Measurements from ENCODE around the gene CCDC3. TPM values are rescaled to one million over a fixed set of nuclear protein-coding genes. Genes with fewer than 3 reads are reported as not detected.

CCDC3 gene
- total RNA-seq, 2 donors from 2014 or later: 1.5 to 5.0 TPM

- H3K36me3 Mint-ChIP-seq (ENCODE audit: insufficient read depth in 2 of 2): peaks cover 0 to 2% of the 10 kb centered on the region in 2 donors
- ATAC-seq (replicated peaks in 1 of 2) (no peak), DNase-seq (no peak)
- peaks cover 0 to 4% of the 10 kb centered on the region in 2 donors for H3K9me3 Mint-ChIP-seq
- no peak overlapping the region for H3K4me3 Mint-ChIP-seq
- H3K27ac Mint-ChIP-seq: no peak overlapping the region
- no peaks in the 10 kb centered on the region for H3K4me1 Mint-ChIP-seq (ENCODE audit: low read depth)
- peaks cover 39% of the 10 kb centered on the region for H3K27me3 Mint-ChIP-seq (ENCODE audit: low read depth)
These were observed 93.9 kb downstream of the CCDC3 start for GRCh38 chr10:12907656-12908055.

DNA sequence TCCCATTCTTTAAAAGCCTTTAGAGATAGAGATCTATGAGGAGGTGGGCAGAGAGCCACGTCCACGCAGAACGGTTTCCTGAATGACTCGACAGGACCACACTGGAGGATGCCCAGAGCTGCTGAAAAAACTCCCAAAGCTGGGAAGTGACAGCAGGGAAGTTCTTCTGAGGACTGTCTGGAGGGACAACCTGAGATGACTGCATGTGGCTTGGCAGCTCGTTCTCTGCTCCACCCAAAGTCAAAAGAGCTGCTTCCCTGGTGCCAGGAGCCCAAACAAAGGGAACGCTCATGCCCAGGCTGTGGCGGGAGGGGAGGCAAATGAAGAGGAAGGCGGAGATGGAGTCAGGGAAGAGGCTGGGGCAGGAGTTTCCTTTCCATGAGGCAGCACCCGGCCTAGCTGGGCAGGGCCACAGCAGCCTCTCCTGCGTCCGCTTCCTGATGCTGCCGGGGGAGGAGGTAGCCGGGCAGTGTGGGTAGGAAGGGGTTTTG lies 95.4 kb downstream of the CCDC3 start:
- Mint-ChIP-seq H3K4me3 (no peak overlapping the region), H3K9me3 (no peaks in the 10 kb centered on the region), H3K36me3 (ENCODE audit: insufficient read depth in 2 of 2) (no peaks in the 10 kb centered on the region), H3K27ac (no peak overlapping the region), H3K27me3 (ENCODE audit: low read depth) (peaks cover 41% of the 10 kb centered on the region), H3K4me1 (ENCODE audit: low read depth) (no peaks in the 10 kb centered on the region)
- DNase-seq: no peak
- no peak for ATAC-seq (replicated peaks in 1 of 2)

DNA sequence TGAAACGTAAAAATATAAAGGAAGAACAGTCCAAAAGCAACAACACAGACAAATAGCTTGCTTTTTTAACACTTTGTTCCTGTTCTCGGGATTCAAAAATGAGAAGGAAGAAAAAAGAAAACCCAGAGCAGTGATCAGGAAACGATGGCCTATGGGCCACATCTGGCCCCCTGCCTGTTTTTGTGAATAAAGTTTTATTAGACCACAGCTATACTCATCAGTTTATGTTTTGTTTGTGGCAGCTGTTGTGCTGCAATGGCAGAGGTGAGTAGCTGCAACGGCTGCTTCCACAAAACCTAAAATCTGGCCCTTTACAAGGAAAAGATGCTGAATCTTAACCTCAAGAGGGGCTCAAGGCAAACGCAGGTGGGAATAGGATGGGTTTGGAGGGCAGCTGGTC lies 96.4 kb downstream of the CCDC3 start:
- H3K36me3 Mint-ChIP-seq (ENCODE audit: insufficient read depth in 2 of 2): no peaks in the 10 kb centered on the region
- DNase-seq (no peak), ATAC-seq (replicated peaks in 1 of 2) (no peak)
- no peaks in the 10 kb centered on the region for H3K4me1 Mint-ChIP-seq (ENCODE audit: low read depth)
- H3K27me3 Mint-ChIP-seq (ENCODE audit: low read depth): peaks cover 36% of the 10 kb centered on the region
- no peaks in the 10 kb centered on the region for H3K9me3 Mint-ChIP-seq
- no peak overlapping the region for H3K4me3 Mint-ChIP-seq
- H3K27ac Mint-ChIP-seq: peak overlapping the region; percentile 43

- Mint-ChIP-seq H3K36me3 (ENCODE audit: insufficient read depth in 2 of 2) (no peaks in the 10 kb centered on the region), H3K9me3 (no peaks in the 10 kb centered on the region), H3K27ac (no peak overlapping the region), H3K4me3 (no peak overlapping the region), H3K4me1 (ENCODE audit: low read depth) (no peaks in the 10 kb centered on the region), H3K27me3 (ENCODE audit: low read depth) (peaks cover 39% of the 10 kb centered on the region)
- ATAC-seq (replicated peaks in 1 of 2) (no peak), DNase-seq (no peak)
These were observed 98.6 kb downstream of the CCDC3 start for GRCh38 chr10:12902851-12903358.

GRCh38 chr10:12902135-12902572 lies 99.4 kb downstream of the CCDC3 start:
- peak; percentile 57 to 63 for DNase-seq
- H3K4me3 Mint-ChIP-seq: no peak overlapping the region
- H3K4me1 Mint-ChIP-seq (ENCODE audit: low read depth): no peaks in the 10 kb centered on the region
- peak overlapping the region; percentile 40 for H3K27ac Mint-ChIP-seq
- H3K27me3 Mint-ChIP-seq (ENCODE audit: low read depth): peaks cover 35% of the 10 kb centered on the region
- no peaks in the 10 kb centered on the region for H3K9me3 Mint-ChIP-seq
- no peaks in the 10 kb centered on the region for H3K36me3 Mint-ChIP-seq (ENCODE audit: insufficient read depth in 2 of 2)
- ATAC-seq (replicated peaks in 1 of 2): peak in 1 of 2 donors; percentile 28

- H3K27ac Mint-ChIP-seq: no peak overlapping the region
- H3K4me1 Mint-ChIP-seq (ENCODE audit: low read depth): no peaks in the 10 kb centered on the region
- no peak overlapping the region for H3K4me3 Mint-ChIP-seq
- no peak for ATAC-seq (replicated peaks in 1 of 2)
- peaks cover 0 to 2% of the 10 kb centered on the region in 2 donors for H3K36me3 Mint-ChIP-seq (ENCODE audit: insufficient read depth in 2 of 2)
- H3K9me3 Mint-ChIP-seq: no peaks in the 10 kb centered on the region
- H3K27me3 Mint-ChIP-seq (ENCODE audit: low read depth): peaks cover 29% of the 10 kb centered on the region
- DNase-seq: no peak
These were observed 102.0 kb downstream of the CCDC3 start for GRCh38 chr10:12899546-12899945.

GRCh38 chr10:12898271-12898670 lies 103.2 kb downstream of the CCDC3 start:
- DNase-seq: no peak
- no peak overlapping the region for H3K27ac Mint-ChIP-seq

DNA sequence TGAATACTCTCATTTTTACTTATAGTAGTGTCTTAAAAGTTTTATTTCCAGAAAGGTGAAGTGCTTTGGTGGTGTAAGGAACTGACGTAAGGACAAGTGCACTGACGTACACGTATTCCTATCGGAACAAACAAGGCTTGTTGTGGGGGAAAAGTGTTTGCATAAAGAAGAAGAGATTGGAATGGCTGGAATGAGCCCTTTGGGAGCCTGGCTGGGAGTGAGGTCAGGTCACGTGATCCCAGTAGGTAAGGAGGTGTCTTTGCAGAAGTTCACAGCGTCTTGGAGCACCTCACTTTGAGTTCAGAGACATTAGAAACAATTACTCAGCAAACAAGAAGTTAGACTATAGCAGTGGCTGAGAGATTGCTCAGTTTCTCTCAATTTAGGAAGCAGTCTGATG lies 104.2 kb downstream of the CCDC3 start:
- Mint-ChIP-seq H3K4me3 (no peak overlapping the region), H3K4me1 (ENCODE audit: low read depth) (no peaks in the 10 kb centered on the region), H3K27me3 (ENCODE audit: low read depth) (peaks cover 41% of the 10 kb centered on the region), H3K36me3 (ENCODE audit: insufficient read depth in 2 of 2) (peaks cover 4 to 9% of the 10 kb centered on the region in 2 donors), H3K27ac (no peak overlapping the region), H3K9me3 (peaks cover 6 to 7% of the 10 kb centered on the region in 2 donors)
- no peak for ATAC-seq (replicated peaks in 1 of 2)
- DNase-seq: no peak

More at GRCh38 chr10:12898271-12898670, 103.2 kb downstream of the CCDC3 start:
- Mint-ChIP-seq H3K4me1 (ENCODE audit: low read depth) (no peaks in the 10 kb centered on the region), H3K9me3 (peaks cover 3 to 5% of the 10 kb centered on the region in 2 donors), H3K27me3 (ENCODE audit: low read depth) (peaks cover 39% of the 10 kb centered on the region), H3K4me3 (no peak overlapping the region), H3K36me3 (ENCODE audit: insufficient read depth in 2 of 2) (peaks cover 4% of the 10 kb centered on the region in 2 donors)
- no peak for ATAC-seq (replicated peaks in 1 of 2)

GRCh38 chr10:12896251-12896650 lies 105.3 kb downstream of the CCDC3 start:
- ATAC-seq (replicated peaks in 1 of 2): no peak
- H3K9me3 Mint-ChIP-seq: peaks cover 7 to 8% of the 10 kb centered on the region in 2 donors
- H3K27me3 Mint-ChIP-seq (ENCODE audit: low read depth): peaks cover 34% of the 10 kb centered on the region
- H3K36me3 Mint-ChIP-seq (ENCODE audit: insufficient read depth in 2 of 2): peaks cover 4 to 9% of the 10 kb centered on the region in 2 donors
- no peaks in the 10 kb centered on the region for H3K4me1 Mint-ChIP-seq (ENCODE audit: low read depth)
- no peak overlapping the region for H3K27ac Mint-ChIP-seq
- no peak overlapping the region for H3K4me3 Mint-ChIP-seq
- no peak for DNase-seq

- Mint-ChIP-seq H3K4me3 (no peak overlapping the region), H3K4me1 (ENCODE audit: low read depth) (no peaks in the 10 kb centered on the region), H3K27ac (no peak overlapping the region), H3K36me3 (ENCODE audit: insufficient read depth in 2 of 2) (peaks cover 4 to 9% of the 10 kb centered on the region in 2 donors), H3K27me3 (ENCODE audit: low read depth) (peaks cover 26% of the 10 kb centered on the region), H3K9me3 (peaks cover 7 to 8% of the 10 kb centered on the region in 2 donors)
- no peak for DNase-seq
- no peak for ATAC-seq (replicated peaks in 1 of 2)
These were observed 108.6 kb downstream of the CCDC3 start for GRCh38 chr10:12892924-12893323.

- Mint-ChIP-seq H3K4me3 (no peak overlapping the region), H3K9me3 (peaks cover 7 to 8% of the 10 kb centered on the region in 2 donors), H3K4me1 (ENCODE audit: low read depth) (no peaks in the 10 kb centered on the region), H3K27me3 (ENCODE audit: low read depth) (peaks cover 26% of the 10 kb centered on the region), H3K27ac (no peak overlapping the region), H3K36me3 (ENCODE audit: insufficient read depth in 2 of 2) (peaks cover 4 to 9% of the 10 kb centered on the region in 2 donors)
- ATAC-seq (replicated peaks in 1 of 2) (no peak), DNase-seq (no peak)
These were observed 110.6 kb downstream of the CCDC3 start for GRCh38 chr10:12890958-12891357.

DNA sequence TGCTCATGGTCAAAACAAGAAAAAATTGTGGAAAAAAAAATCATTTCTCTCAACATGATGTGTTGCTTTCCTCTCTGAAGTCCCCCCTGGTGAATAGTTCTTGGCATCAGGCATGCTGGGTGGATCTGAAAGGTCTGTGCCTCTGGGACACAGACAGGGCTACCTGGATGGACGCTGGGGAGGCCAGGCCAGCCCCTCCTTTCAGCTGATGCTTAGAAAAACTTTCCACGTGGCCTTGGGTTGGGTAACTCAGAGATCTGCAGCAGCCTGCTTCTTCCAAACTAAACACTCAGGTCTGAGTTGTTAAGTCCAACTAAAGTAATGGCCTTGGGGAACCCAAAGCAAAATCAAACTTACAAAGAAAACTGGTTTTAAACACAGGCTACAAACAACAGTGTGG lies 113.0 kb downstream of the CCDC3 start:
- Mint-ChIP-seq H3K36me3 (ENCODE audit: insufficient read depth in 2 of 2) (peaks cover 3 to 9% of the 10 kb centered on the region in 2 donors), H3K4me3 (no peak overlapping the region), H3K27ac (no peak overlapping the region), H3K27me3 (ENCODE audit: low read depth) (peaks cover 19% of the 10 kb centered on the region), H3K9me3 (peaks cover 3 to 8% of the 10 kb centered on the region in 2 donors), H3K4me1 (ENCODE audit: low read depth) (no peaks in the 10 kb centered on the region)
- DNase-seq: no peak
- no peak for ATAC-seq (replicated peaks in 1 of 2)

- DNase-seq: no peak
- Mint-ChIP-seq H3K36me3 (ENCODE audit: insufficient read depth in 2 of 2) (peaks cover 3 to 6% of the 10 kb centered on the region in 2 donors), H3K4me1 (ENCODE audit: low read depth) (no peaks in the 10 kb centered on the region), H3K9me3 (peaks cover 2 to 6% of the 10 kb centered on the region in 2 donors), H3K27me3 (ENCODE audit: low read depth) (peaks cover 12% of the 10 kb centered on the region), H3K4me3 (no peak overlapping the region), H3K27ac (no peak overlapping the region)
- no peak for ATAC-seq (replicated peaks in 1 of 2)
These were observed 113.7 kb downstream of the CCDC3 start for GRCh38 chr10:12887780-12888179.

GRCh38 chr10:12884851-12885250 lies 116.7 kb downstream of the CCDC3 start:
- DNase-seq (no peak), ATAC-seq (replicated peaks in 1 of 2) (no peak)
- H3K36me3 Mint-ChIP-seq (ENCODE audit: insufficient read depth in 2 of 2): peaks cover 2 to 3% of the 10 kb centered on the region in 2 donors
- no peak overlapping the region for H3K27ac Mint-ChIP-seq
- H3K9me3 Mint-ChIP-seq: peaks cover 2 to 3% of the 10 kb centered on the region in 2 donors
- H3K4me1 Mint-ChIP-seq (ENCODE audit: low read depth): no peaks in the 10 kb centered on the region
- peaks cover 19% of the 10 kb centered on the region for H3K27me3 Mint-ChIP-seq (ENCODE audit: low read depth)
- H3K4me3 Mint-ChIP-seq: no peak overlapping the region
